Measurements from ENCODE around the gene MYL3.
"Not testable (repeated sequence)": the region's sequence is repeated elsewhere in the genome, so short reads cannot be mapped to it uniquely, and the experiment has no call there.

The MYL3 gene

DNA sequence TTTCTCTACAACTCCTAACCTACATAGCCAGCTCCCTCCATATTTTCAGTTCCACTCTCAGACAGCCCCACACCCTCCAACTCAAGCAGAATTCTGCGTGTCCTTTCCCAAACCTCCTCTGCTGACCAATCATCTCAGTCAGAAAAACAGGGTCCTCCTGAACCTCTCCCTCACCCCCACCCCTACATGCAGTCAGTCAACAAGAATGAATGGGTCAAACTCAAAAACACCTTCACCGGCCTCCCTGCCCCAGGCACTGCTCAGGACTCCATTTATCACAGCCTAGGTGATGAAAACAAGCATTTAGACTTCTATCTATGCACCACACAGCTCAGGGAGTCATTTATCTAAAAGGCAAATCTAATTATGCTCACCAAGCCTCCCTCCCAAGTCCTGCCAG, 32.4 kb downstream of the MYL3 start:
- no peak for DNase-seq (ENCODE audit: low read depth in 2 of 2)

DNA sequence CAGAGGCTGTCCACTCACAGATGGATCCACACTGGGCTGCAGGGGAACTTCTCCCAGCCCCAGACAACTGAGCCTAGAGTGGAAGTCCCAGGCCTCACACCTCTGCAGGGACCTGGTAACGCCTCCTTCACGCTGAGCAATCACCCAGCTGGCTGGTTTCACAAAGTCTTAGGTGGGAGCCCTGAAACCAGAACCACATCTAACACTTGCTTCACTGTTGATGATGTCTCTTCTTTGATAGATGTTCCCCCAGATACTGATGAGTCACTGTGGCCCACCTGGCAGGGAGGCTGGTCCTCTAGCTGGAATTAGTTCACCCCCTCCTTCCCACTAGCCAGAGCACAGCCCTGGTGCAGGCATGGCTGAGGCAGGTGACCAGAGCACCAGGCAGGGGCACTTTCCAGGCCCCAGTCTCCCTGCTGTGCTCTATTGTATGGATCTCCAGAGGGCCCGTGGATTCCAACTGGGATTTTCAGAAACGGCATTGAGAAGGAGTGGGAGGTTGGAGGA, 33.5 kb downstream of the MYL3 start:
- DNase-seq (ENCODE audit: low read depth in 2 of 2) = peak; percentile 16 to 41

GRCh38 chr3:46825450-46825849, 37.8 kb downstream of the MYL3 start:
- DNase-seq (ENCODE audit: low read depth in 2 of 2) = no peak

DNA sequence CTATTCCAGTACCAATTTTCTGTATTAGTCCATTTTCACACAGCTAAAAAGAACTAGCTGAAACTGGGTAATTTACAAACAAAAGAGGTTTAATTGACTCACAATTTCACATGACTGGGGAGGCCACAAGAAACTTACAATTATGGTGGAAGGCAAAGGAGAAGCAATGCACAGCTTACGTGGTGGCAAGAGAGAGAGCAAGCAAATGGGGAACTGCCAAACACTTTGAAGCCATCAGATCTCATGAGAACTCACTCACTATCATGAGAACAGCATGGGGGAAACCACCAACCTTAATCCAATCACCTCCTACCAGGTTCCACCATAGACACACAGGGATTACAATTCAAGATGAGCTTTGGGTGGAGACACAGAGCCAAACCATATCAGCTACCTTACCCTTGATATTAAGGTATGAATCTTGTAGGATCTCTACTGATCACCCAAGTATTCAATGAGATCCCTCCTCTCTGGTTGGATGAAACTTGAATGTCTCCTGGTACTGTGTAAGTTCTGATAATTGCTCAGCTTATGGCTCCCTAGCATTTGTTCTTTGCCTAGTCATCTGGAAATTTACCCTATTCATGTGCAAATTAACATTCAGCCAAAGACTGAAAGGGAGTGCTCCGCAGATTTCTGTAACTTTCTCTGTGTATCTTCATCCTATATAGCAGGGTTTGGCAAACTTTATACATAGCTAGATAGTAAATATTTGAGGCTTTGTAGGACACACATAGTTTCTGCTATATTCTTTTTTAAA, 38.9 kb downstream of the MYL3 start:
- no peak for DNase-seq (ENCODE audit: low read depth in 2 of 2)

GRCh38 chr3:46823314-46823713, 39.9 kb downstream of the MYL3 start:
- not testable (repeated sequence) for DNase-seq (ENCODE audit: low read depth in 2 of 2)

DNA sequence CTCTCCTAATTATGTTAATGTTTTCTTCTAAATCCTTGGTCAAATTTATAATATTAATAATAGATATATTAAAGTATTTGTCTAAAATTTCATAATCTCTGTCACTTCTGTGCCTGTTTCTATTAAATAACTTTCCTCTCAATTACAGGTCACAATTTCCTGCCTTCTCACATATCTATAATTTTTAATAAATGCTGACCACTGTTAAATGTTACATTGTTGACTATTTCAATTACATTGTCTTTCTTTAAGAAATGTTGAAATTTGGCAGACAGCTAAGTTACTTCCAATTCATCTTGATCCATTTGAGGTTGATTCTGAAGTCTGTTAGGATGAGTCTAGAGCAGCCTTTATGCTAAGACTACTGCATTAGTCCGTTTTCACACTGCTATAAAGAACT, 41.7 kb downstream of the MYL3 start:
- no peak for DNase-seq (ENCODE audit: low read depth in 2 of 2)

GRCh38 chr3:46820852-46821251, 42.4 kb downstream of the MYL3 start:
- DNase-seq (ENCODE audit: low read depth in 2 of 2) = no peak

DNA sequence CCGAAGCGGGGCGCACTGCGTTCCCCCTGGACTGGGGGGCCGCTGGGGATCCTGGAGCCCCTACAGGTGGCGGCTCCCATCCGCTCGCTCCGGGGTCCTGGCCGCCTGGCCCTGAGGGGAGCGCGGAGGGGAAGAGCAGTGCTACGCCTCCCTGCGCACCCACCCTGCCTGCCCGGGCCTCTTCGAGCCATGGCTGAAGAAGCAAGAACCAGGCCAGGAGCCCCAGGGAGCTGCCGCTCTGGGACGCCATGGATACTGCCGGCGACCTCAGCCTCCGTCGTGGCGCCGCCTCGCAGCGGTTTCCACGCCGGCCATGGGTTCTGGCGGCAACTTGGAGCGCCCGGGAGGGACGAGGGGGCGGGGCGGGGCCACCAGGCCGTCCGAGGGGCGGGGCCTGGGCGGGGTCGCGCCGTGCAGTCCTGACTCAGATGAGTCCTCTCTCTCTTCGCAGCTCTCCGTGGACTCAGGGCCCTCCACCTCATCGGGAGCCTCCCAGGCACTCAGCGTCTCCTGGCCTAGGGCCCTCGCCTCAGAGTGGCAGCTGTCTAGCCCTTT, 50.9 kb downstream of the MYL3 start:
- DNase-seq (ENCODE audit: low read depth in 2 of 2) = peak; percentile 46 to 54

GRCh38 chr3:46811615-46812236, 51.5 kb downstream of the MYL3 start:
- no peak for DNase-seq (ENCODE audit: low read depth in 2 of 2)

DNA sequence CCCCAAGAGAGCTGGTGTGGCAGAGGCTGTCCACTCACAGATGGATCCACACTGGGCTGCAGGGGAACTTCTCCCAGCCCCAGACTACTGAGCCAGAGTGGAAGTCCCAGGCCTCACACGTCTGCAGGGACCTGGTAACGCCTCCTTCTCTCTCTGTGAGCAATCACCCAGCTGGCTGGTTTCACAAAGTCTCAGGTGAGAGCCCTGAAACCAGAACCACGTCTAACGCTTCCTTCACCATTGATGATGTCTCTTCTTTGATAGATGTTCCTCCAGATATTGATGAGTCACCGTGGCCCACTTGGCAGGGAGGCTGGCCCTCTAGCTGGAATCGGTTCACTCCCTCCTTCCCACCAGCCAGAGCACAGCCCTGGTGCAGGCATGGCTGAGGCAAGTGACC, 54.5 kb downstream of the MYL3 start:
- DNase-seq (ENCODE audit: low read depth in 2 of 2) = not testable (repeated sequence)
